ENCODE measurements around the gene ATP2A1. TPM values are rescaled to one million over a fixed set of nuclear protein-coding genes. Genes with fewer than 3 reads are reported as not detected.
"Not testable (repeated sequence)": the region's sequence is repeated elsewhere in the genome, so short reads cannot be mapped to it uniquely, and the experiment has no call there.

The ATP2A1 gene
- total RNA-seq, 2 donors from 2014 or later, result 6.1 to 8.4 TPM

DNA sequence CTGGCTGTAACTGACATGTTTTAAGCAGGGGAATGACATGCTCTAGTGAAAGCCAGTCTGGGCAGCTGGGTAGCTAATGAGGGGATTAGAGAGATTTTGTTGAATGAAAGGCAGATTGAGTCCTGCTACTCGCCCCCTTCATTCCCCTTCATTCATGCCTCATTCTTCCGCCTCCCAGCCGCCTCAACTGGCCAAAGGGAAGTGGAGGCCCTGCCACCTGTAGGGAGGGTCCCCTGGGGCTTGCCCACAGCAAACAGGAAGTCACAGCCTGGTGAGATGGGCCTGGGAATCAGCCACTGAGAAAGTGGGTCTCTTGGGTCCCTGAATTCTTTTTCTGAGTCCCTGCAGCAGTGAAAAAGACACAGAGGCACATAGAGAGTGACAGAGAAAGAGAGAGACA lies 52.4 kb downstream of the ATP2A1 start:
- Mint-ChIP-seq H3K4me1 (ENCODE audit: low read depth) (peaks cover 20% of the 10 kb centered on the region), H3K9me3 (no peaks in the 10 kb centered on the region), H3K27me3 (ENCODE audit: low read depth) (no peaks in the 10 kb centered on the region), H3K4me3 (peak overlapping the region; percentile 9 to 23), H3K27ac (peak overlapping the region; percentile 83), H3K36me3 (ENCODE audit: insufficient read depth in 2 of 2) (peaks cover 0 to 4% of the 10 kb centered on the region in 2 donors)
- peak; percentile 47 to 67 for ATAC-seq (replicated peaks in 1 of 2)
- DNase-seq, result no peak

DNA sequence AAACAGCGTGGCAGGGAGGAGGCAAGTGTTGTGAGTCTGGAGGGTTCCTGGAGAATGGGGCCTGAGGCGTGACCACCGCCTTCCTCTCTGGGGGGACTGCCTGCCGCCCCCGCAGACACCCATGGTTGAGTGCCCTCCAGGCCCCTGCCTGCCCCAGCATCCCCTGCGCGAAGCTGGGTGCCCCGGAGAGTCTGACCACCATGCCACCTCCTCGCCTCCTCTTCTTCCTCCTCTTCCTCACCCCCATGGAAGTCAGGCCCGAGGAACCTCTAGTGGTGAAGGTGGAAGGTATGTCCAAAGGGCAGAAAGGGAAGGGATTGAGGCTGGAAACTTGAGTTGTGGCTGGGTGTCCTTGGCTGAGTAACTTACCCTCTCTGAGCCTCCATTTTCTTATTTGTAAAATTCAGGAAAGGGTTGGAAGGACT lies 53.5 kb downstream of the ATP2A1 start, which contains the start of gene CD19:
CD19 (plus strand) TSS at position 171 of the 425 bp plus-strand sequence; CDS start at position 201, 30 bp downstream.
- H3K27me3 Mint-ChIP-seq (ENCODE audit: low read depth), result no peaks in the 10 kb centered on the region
- DNase-seq (no peak), ATAC-seq (replicated peaks in 1 of 2) (no peak)
- peaks cover 0 to 2% of the 10 kb centered on the region in 2 donors for H3K36me3 Mint-ChIP-seq (ENCODE audit: insufficient read depth in 2 of 2)
- H3K27ac Mint-ChIP-seq, result peak within 1 kb of the TSS; percentile 83
- H3K4me3 Mint-ChIP-seq, result peak within 1 kb of the TSS; percentile 9 to 23
- no peaks in the 10 kb centered on the region for H3K9me3 Mint-ChIP-seq
- peaks cover 25% of the 10 kb centered on the region for H3K4me1 Mint-ChIP-seq (ENCODE audit: low read depth)

DNA sequence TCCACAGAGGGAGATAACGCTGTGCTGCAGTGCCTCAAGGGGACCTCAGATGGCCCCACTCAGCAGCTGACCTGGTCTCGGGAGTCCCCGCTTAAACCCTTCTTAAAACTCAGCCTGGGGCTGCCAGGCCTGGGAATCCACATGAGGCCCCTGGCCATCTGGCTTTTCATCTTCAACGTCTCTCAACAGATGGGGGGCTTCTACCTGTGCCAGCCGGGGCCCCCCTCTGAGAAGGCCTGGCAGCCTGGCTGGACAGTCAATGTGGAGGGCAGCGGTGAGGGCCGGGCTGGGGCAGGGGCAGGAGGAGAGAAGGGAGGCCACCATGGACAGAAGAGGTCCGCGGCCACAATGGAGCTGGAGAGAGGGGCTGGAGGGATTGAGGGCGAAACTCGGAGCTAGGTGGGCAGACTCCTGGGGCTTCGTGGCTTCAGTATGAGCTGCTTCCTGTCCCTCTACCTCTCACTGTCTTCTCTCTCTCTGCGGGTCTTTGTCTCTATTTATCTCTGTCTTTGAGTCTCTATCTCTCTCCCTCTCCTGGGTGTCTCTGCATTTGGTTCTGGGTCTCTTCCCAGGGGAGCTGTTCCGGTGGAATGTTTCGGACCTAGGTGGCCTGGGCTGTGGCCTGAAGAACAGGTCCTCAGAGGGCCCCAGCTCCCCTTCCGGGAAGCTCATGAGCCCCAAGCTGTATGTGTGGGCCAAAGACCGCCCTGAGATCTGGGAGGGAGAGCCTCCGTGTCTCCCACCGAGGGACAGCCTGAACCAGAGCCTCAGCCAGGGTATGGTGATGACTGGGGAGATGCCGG lies 54.3 kb downstream of the ATP2A1 start:
- no peak overlapping the region for H3K4me3 Mint-ChIP-seq
- H3K27me3 Mint-ChIP-seq (ENCODE audit: low read depth), result no peaks in the 10 kb centered on the region
- peaks cover 0 to 2% of the 10 kb centered on the region in 2 donors for H3K36me3 Mint-ChIP-seq (ENCODE audit: insufficient read depth in 2 of 2)
- no peak for DNase-seq
- H3K9me3 Mint-ChIP-seq, result no peaks in the 10 kb centered on the region
- no peak for ATAC-seq (replicated peaks in 1 of 2)
- peaks cover 26% of the 10 kb centered on the region for H3K4me1 Mint-ChIP-seq (ENCODE audit: low read depth)
- peak overlapping the region; percentile 13 for H3K27ac Mint-ChIP-seq

DNA sequence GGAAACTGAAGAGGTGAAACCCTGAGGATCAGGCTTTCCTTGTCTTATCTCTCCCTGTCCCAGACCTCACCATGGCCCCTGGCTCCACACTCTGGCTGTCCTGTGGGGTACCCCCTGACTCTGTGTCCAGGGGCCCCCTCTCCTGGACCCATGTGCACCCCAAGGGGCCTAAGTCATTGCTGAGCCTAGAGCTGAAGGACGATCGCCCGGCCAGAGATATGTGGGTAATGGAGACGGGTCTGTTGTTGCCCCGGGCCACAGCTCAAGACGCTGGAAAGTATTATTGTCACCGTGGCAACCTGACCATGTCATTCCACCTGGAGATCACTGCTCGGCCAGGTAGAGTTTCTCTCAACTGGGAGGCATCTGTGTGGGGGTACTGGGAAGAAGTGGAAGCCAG lies 54.9 kb downstream of the ATP2A1 start:
- no peaks in the 10 kb centered on the region for H3K9me3 Mint-ChIP-seq
- DNase-seq (no peak), ATAC-seq (replicated peaks in 1 of 2) (no peak)
- peaks cover 0 to 2% of the 10 kb centered on the region in 2 donors for H3K36me3 Mint-ChIP-seq (ENCODE audit: insufficient read depth in 2 of 2)
- no peak overlapping the region for H3K27ac Mint-ChIP-seq
- no peak overlapping the region for H3K4me3 Mint-ChIP-seq
- H3K27me3 Mint-ChIP-seq (ENCODE audit: low read depth), result no peaks in the 10 kb centered on the region
- H3K4me1 Mint-ChIP-seq (ENCODE audit: low read depth), result peaks cover 26% of the 10 kb centered on the region

DNA sequence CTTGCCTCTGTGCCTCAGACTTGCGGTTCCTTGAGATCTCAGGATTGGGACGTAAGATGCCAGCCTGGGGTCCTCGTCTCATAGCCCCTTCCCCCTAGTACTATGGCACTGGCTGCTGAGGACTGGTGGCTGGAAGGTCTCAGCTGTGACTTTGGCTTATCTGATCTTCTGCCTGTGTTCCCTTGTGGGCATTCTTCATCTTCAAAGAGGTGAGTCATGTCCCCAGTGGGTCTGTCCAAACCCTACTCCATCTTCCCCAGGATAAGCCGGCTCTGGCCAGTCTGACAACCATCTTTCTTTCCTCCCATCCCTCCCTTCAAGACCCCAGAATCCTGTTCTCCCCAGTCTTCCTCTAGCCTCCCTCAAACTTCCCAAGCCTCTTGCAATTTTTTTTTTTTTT lies 57.1 kb downstream of the ATP2A1 start:
- peak overlapping the region; percentile 37 to 77 for H3K4me3 Mint-ChIP-seq
- H3K4me1 Mint-ChIP-seq (ENCODE audit: low read depth), result peaks cover 25% of the 10 kb centered on the region
- peaks cover 0 to 2% of the 10 kb centered on the region in 2 donors for H3K36me3 Mint-ChIP-seq (ENCODE audit: insufficient read depth in 2 of 2)
- ATAC-seq (replicated peaks in 1 of 2) (no peak), DNase-seq (no peak)
- no peaks in the 10 kb centered on the region for H3K27me3 Mint-ChIP-seq (ENCODE audit: low read depth)
- no peak overlapping the region for H3K27ac Mint-ChIP-seq
- H3K9me3 Mint-ChIP-seq, result no peaks in the 10 kb centered on the region

DNA sequence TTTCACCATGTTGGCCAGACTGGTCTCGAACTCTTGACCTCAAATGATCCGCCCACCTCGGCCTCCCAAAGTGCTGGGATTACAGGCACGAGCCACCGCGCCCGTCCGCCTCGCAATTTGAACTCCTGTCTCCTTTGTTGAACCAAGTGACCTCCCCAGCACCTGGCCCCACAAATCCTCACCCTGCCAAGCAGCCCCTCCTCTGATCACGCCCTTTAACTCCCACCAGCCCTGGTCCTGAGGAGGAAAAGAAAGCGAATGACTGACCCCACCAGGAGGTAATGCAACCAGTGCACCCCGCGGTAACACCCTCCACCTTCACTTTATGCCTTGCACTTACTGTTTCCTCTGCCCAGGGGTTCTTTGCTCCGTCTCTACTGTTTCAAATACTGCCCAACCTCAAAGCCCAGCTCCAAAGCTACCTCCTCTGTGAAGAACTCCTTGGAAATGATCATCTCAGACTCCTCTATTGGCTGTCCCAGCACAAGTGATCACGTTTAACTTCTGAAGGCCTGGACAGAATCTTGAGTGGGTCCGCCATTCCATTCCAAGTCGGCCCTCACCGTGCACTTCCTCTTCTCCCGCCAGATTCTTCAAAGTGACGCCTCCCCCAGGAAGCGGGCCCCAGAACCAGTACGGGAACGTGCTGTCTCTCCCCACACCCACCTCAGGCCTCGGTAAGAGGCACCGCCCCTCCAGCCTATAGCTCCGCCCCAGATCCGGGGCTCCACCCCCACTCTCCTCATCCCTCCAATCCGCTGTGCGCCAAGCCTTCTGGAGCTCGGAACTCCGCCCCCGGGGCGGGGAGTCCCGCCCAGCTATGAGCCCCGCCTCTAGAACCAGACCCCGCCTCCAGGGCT lies 57.9 kb downstream of the ATP2A1 start:
- no peaks in the 10 kb centered on the region for H3K9me3 Mint-ChIP-seq

DNA sequence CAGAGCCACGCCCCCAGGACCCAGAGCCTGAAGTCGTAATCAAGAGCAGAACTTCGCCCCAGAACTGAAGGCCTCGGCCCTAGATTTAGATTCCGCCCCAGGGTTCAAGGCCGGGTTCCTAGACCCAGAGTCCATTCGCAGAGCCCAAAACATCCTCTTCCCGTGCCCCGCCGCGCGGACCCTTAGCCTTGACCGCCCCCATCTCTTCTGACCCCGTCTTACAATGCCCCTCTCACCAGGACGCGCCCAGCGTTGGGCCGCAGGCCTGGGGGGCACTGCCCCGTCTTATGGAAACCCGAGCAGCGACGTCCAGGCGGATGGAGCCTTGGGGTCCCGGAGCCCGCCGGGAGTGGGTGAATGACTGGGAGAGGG lies 58.5 kb downstream of the ATP2A1 start:
- peaks cover 17% of the 10 kb centered on the region for H3K4me1 Mint-ChIP-seq (ENCODE audit: low read depth)
- H3K9me3 Mint-ChIP-seq, result no peaks in the 10 kb centered on the region
- no peaks in the 10 kb centered on the region for H3K27me3 Mint-ChIP-seq (ENCODE audit: low read depth)
- no peak for ATAC-seq (replicated peaks in 1 of 2)
- peaks cover 0 to 2% of the 10 kb centered on the region in 2 donors for H3K36me3 Mint-ChIP-seq (ENCODE audit: insufficient read depth in 2 of 2)
- peak overlapping the region; percentile 77 to 87 for H3K4me3 Mint-ChIP-seq
- DNase-seq, result no peak
- no peak overlapping the region for H3K27ac Mint-ChIP-seq

More for the DNA sequence above, 57.9 kb downstream of the ATP2A1 start:
- Mint-ChIP-seq H3K4me1 (ENCODE audit: low read depth) (peaks cover 17% of the 10 kb centered on the region), H3K27me3 (ENCODE audit: low read depth) (no peaks in the 10 kb centered on the region), H3K36me3 (ENCODE audit: insufficient read depth in 2 of 2) (peaks cover 0 to 2% of the 10 kb centered on the region in 2 donors), H3K4me3 (peak overlapping the region; percentile 77 to 87), H3K27ac (peak overlapping the region; percentile 6)
- ATAC-seq (replicated peaks in 1 of 2) (peak; percentile 99 to 100), DNase-seq (peak; percentile 92 to 94)

DNA sequence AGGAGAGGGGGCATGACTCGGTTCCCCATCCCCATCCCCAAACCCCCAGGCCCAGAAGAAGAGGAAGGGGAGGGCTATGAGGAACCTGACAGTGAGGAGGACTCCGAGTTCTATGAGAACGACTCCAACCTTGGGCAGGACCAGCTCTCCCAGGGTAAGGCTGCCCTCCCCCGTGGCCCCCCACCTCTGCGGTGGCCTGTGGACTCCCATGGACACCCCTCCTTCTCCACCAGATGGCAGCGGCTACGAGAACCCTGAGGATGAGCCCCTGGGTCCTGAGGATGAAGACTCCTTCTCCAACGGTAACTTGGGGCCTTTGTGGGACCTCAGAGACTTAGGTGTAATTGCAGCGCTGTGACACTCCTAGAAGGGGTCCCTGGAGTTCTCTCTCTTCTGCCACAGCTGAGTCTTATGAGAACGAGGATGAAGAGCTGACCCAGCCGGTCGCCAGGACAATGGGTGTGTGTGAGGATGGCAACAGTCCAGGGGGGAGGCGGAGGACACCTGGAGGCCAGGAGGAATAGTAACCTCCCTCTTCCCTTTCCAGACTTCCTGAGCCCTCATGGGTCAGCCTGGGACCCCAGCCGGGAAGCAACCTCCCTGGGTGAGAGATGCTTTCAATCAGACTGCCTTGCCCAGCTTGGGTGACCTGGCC lies 59.1 kb downstream of the ATP2A1 start:
- no peak for ATAC-seq (replicated peaks in 1 of 2)
- H3K27ac Mint-ChIP-seq, result no peak overlapping the region
- no peaks in the 10 kb centered on the region for H3K9me3 Mint-ChIP-seq
- H3K27me3 Mint-ChIP-seq (ENCODE audit: low read depth), result no peaks in the 10 kb centered on the region
- peaks cover 0 to 2% of the 10 kb centered on the region in 2 donors for H3K36me3 Mint-ChIP-seq (ENCODE audit: insufficient read depth in 2 of 2)
- DNase-seq, result no peak
- H3K4me3 Mint-ChIP-seq, result no peak overlapping the region
- peaks cover 17% of the 10 kb centered on the region for H3K4me1 Mint-ChIP-seq (ENCODE audit: low read depth)

DNA sequence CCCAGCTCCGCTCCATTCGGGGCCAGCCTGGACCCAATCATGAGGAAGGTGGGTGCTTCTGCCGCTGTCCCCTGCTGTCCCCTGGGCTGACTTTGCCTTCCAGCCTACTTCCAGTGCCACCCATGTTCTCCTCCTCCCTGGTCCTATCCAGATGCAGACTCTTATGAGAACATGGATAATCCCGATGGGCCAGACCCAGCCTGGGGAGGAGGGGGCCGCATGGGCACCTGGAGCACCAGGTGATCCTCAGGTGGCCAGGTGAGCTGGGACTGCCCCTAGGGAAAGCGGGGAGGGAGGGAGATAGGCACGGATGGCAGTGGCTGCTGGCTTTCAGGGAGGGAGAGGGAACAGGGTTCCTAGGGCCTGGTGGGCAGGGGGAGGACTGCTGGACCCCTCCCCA lies 60.4 kb downstream of the ATP2A1 start:
- no peak overlapping the region for H3K4me3 Mint-ChIP-seq
- H3K36me3 Mint-ChIP-seq (ENCODE audit: insufficient read depth in 2 of 2), result peaks cover 0 to 2% of the 10 kb centered on the region in 2 donors
- no peaks in the 10 kb centered on the region for H3K9me3 Mint-ChIP-seq
- peaks cover 17% of the 10 kb centered on the region for H3K4me1 Mint-ChIP-seq (ENCODE audit: low read depth)
- DNase-seq, result no peak
- ATAC-seq (replicated peaks in 1 of 2), result no peak
- H3K27ac Mint-ChIP-seq, result no peak overlapping the region
- H3K27me3 Mint-ChIP-seq (ENCODE audit: low read depth), result no peaks in the 10 kb centered on the region

DNA sequence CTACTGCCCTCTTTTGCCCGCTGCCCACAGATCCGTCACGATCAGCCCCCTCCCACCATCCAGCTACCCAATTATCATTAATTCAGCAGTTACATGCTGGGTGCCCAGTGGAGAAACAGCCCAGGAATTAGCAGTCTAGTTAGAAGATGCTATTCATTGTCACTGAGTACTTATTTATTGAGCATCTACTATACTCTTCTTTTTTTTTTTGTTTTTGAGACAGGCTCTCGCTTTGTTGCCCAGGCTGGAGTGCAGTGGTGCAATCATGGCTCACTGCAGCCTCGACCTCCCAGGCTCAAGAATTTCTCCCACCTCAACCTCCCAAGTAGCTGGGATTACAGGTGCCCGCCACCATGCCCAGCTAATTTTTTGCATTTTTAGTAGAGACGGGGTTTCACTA lies 61.5 kb downstream of the ATP2A1 start:
- H3K9me3 Mint-ChIP-seq; DNase-seq; H3K36me3 Mint-ChIP-seq (ENCODE audit: insufficient read depth in 2 of 2); H3K4me3 Mint-ChIP-seq; H3K27me3 Mint-ChIP-seq (ENCODE audit: low read depth); H3K27ac Mint-ChIP-seq; ATAC-seq (replicated peaks in 1 of 2): not testable (repeated sequence)
- peaks cover 17% of the 10 kb centered on the region for H3K4me1 Mint-ChIP-seq (ENCODE audit: low read depth)

DNA sequence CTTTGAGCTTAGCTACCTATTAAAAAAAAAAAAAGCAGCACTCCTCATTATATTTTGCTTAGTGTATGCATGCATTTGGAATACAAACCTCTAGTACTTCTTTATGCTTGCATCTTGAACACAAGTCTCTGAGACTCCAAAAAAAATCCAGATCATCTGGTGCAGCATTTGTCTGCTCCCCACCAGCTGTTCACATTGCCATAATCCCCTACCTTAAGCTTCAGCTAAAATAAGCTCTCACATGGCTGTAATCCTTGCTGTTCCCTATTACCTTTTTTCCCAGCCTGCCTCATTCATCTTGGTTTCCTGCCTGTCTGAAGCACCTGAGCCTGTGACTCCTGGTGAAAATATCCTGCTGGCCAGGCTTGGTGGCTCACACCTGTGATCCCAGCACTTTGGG lies 65.0 kb downstream of the ATP2A1 start:
- Mint-ChIP-seq H3K27ac (no peak overlapping the region), H3K27me3 (ENCODE audit: low read depth) (no peaks in the 10 kb centered on the region), H3K4me3 (no peak overlapping the region), H3K4me1 (ENCODE audit: low read depth) (peaks cover 9% of the 10 kb centered on the region), H3K36me3 (ENCODE audit: insufficient read depth in 2 of 2) (no peaks in the 10 kb centered on the region), H3K9me3 (no peaks in the 10 kb centered on the region)
- DNase-seq (no peak), ATAC-seq (replicated peaks in 1 of 2) (no peak)

DNA sequence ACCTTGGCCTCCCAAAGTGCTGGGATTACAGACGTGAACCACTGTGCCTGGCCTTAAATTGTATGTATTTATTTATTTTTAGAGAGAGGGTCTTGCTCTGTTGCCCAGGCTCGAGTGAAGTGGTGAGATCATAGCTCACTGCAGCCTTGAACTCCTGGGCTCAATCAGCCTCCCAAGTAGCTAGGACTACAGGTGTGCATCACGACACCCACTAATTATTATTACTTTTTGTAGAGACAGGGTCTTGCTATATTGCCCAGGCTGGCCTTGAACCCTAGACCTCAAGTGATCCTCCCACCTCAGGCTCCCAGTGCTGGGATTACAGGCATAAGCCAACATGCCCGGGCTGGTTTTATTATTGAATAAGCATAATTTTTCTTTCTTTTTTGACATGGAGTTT lies 68.4 kb downstream of the ATP2A1 start:
- H3K27me3 Mint-ChIP-seq (ENCODE audit: low read depth), result no peaks in the 10 kb centered on the region
- H3K27ac Mint-ChIP-seq, result no peak overlapping the region

More for the DNA sequence above, 68.4 kb downstream of the ATP2A1 start:
- Mint-ChIP-seq H3K36me3 (ENCODE audit: insufficient read depth in 2 of 2) (peaks cover 2 to 4% of the 10 kb centered on the region in 2 donors), H3K9me3 (no peaks in the 10 kb centered on the region), H3K4me3 (no peak overlapping the region), H3K4me1 (ENCODE audit: low read depth) (peaks cover 13% of the 10 kb centered on the region)
- ATAC-seq (replicated peaks in 1 of 2), result no peak
- no peak for DNase-seq

All from activated T-cell treated with anti-CD3 and anti-CD28 coated beads, Interleukin-2, amount 50 U/mL, for 72 hours (primary cell).